K562 (cell line): Measurements from ENCODE around the gene CD22. TPM values are rescaled to one million over a fixed set of nuclear protein-coding genes. Genes with fewer than 3 reads are reported as not detected.
A peak's percentile ranks its signal among the peaks of the same experiment; 100 is the strongest.

ENCODE experiments used
- ATAC-seq: fragments of 200-7000 bp; cut with Tn5 transposase; 3 replicates; pipeline ENCODE4 v1.9.1; 2020; ENCODE audit warnings: moderate library complexity
- BruUV-seq: library from RNA; stranded (reverse); fragments of 400-500 nt; replicated peaks from 2 replicates; lab custom pipeline; 2021; lab: Mats Ljungman, UMichigan
- CTCF ChIA-PET: fragments of 300-600 bp; formaldehyde crosslinking; extraction: SDS; loops from one replicate; lab custom pipeline; 2021; ENCODE audit warnings: low intra/inter-chr PET ratio; lab: Yijun Ruan, JAX
- POLR2A ChIA-PET: fragments of 300-600, 350-650 bp; sonication (Branson Sonifier 250); formaldehyde crosslinking; extraction: SDS; loops from one replicate; lab custom pipeline; 2021; ENCODE audit warnings: antibody characterized with exemption, inconsistent platforms; lab: Yijun Ruan, JAX
- DNase-seq, 4 experiments: peaks; one replicate each; pipeline versions ENCODE4 v3.0.0 to v3.0.0-alpha.2; 2011 to 2018; ENCODE audit warnings: low spot score in 3 of 4, mixed read lengths in 3 of 4; ENCODE audit errors: extremely low read depth in 1 of 4
- FAIRE-seq: peaks from 2 replicates; lab custom pipeline; 2011; peaks lifted over from hg19 to GRCh38; lab: Jason Lieb, UNC
- H2AFZ ChIP-seq: 2 replicates; pipeline ENCODE4 v1.6.0; 2011; ENCODE audit warnings: low read depth, low read length, control low read depth, inconsistent platforms
- H3K27ac ChIP-seq: fragments of 200-600 bp; 3 replicates; pipeline ENCODE4 v1.8.0; 2011; ENCODE audit warnings: low read depth, mild to moderate bottlenecking, control low read depth, inconsistent platforms, low read length, moderate library complexity, mixed read lengths; ENCODE audit errors: extremely low read depth
- H3K27me3 ChIP-seq, 2 experiments: fragments of 300-600 bp in 1 of 2; 2 replicates in 1 of 2; 3 replicates in 1 of 2; pipeline versions ENCODE4 v1.6.0 to v1.8.0; 2011; ENCODE audit warnings: inconsistent platforms in 2 of 2, low read length in 2 of 2, mild to moderate bottlenecking in 1 of 2, mixed read lengths in 1 of 2, moderate library complexity in 1 of 2; ENCODE audit not compliant: control insufficient read depth in 2 of 2, insufficient read depth in 2 of 2
- H3K36me3 ChIP-seq: fragments of 300-600 bp; 3 replicates; pipeline ENCODE4 v1.8.0; 2011; ENCODE audit warnings: mild to moderate bottlenecking, low read length, inconsistent platforms; ENCODE audit not compliant: control insufficient read depth, insufficient read depth
- H3K4me1 ChIP-seq, 2 experiments: fragments of 200-600 bp in 1 of 2; replicated peaks in 1 of 2; 2 replicates in 1 of 2; 3 replicates in 1 of 2; pipeline versions ENCODE4 v1.5.1 to v1.8.0; 2011; ENCODE audit warnings: inconsistent platforms in 2 of 2, low read length in 2 of 2, mild to moderate bottlenecking in 1 of 2, mixed read lengths in 1 of 2, moderate library complexity in 1 of 2; ENCODE audit not compliant: control insufficient read depth in 2 of 2, insufficient read depth in 2 of 2
- H3K4me2 ChIP-seq: 2 replicates; pipeline ENCODE4 v1.6.1; 2011; ENCODE audit warnings: low read length, control low read depth, inconsistent platforms, mixed read lengths; ENCODE audit not compliant: insufficient read depth
- H3K4me3 ChIP-seq: fragments of 200-600 bp; sonication (generic), shearing (Covaris generic); 2 replicates; pipeline ENCODE4 v1.5.1; 2016; ENCODE audit warnings: control low read depth, inconsistent platforms
- H3K79me2 ChIP-seq: fragments of 200-600 bp; 3 replicates; pipeline ENCODE4 v1.8.0; 2011; ENCODE audit warnings: low read length, inconsistent platforms; ENCODE audit not compliant: control insufficient read depth, insufficient read depth
- H3K9ac ChIP-seq, 2 experiments: 2 replicates each; pipeline versions ENCODE4 v1.6.0 to v1.6.1; 2011; ENCODE audit warnings: low read depth in 2 of 2, low read length in 2 of 2, control low read depth in 1 of 2, inconsistent platforms in 1 of 2, mild to moderate bottlenecking in 1 of 2, mixed read lengths in 1 of 2; ENCODE audit not compliant: insufficient read depth in 1 of 2
- H3K9me1 ChIP-seq: one replicate; pipeline ENCODE4 v1.6.0; 2011; ENCODE audit warnings: inconsistent platforms, mild to moderate bottlenecking, low read length, moderate library complexity; ENCODE audit not compliant: control insufficient read depth, insufficient read depth
- H3K9me3 ChIP-seq: replicated peaks from 2 replicates; pipeline ENCODE4 v1.5.1; 2011; ENCODE audit warnings: low read depth, low read length, inconsistent platforms; ENCODE audit not compliant: control insufficient read depth, insufficient read depth
- H4K20me1 ChIP-seq: replicated peaks from 2 replicates; pipeline ENCODE4 v1.6.1; 2011; ENCODE audit warnings: low read length, inconsistent platforms, mixed read lengths; ENCODE audit not compliant: control insufficient read depth, insufficient read depth
- CEBPG ChIP-seq, 3 experiments: fragments of 200-800 bp in 1 of 3; sonication (Bioruptor generic) in 1 of 3; sonication (generic) in 1 of 3; formaldehyde crosslinking in 1 of 3; IDR thresholded peaks in 2 of 3; conservative IDR thresholded peaks in 1 of 3; 2 replicates each; pipeline versions ENCODE4 v1.6.1 to v1.8.0; 2016 to 2022; ENCODE audit warnings: missing compliant biosample characterization in 2 of 3, missing genetic modification characterization in 2 of 3, mild to moderate bottlenecking in 1 of 3, missing genetic modification reagents in 1 of 3
- CSDE1 ChIP-seq, 2 experiments: fragments of 450-650 bp; IDR thresholded peaks; 2 replicates each; pipeline ENCODE4 v1.6.1; 2016; ENCODE audit warnings: mild to moderate bottlenecking in 1 of 2
- CTBP1 ChIP-seq: fragments of 450-650 bp; IDR thresholded peaks from 2 replicates; pipeline ENCODE4 v1.6.1; 2016; ENCODE audit warnings: borderline replicate concordance
- CXXC5 ChIP-seq: fragments of 250-450 bp; sonication (Bioruptor Pico); IDR thresholded peaks from 2 replicates; pipeline ENCODE4 v1.8.0; 2022; ENCODE audit warnings: inconsistent platforms, mild to moderate bottlenecking, moderate library complexity
- DIDO1 ChIP-seq: fragments of 450-650 bp; IDR thresholded peaks from 2 replicates; pipeline ENCODE4 v1.6.1; 2016; ENCODE audit warnings: low read depth, missing biosample characterization, missing genetic modification characterization
- EP300 ChIP-seq: IDR thresholded peaks from 2 replicates; pipeline ENCODE4 v1.6.1; 2012; ENCODE audit warnings: low read length, improper control_type of control experiment
- KLF10 ChIP-seq: fragments of 250-450 bp; sonication (Bioruptor Pico); IDR thresholded peaks from 2 replicates; pipeline ENCODE4 v1.6.1; 2021; ENCODE audit warnings: matching md5 sums
- L3MBTL2 ChIP-seq: fragments of 450-650 bp; IDR thresholded peaks from 2 replicates; pipeline ENCODE4 v1.6.1; 2016; ENCODE audit warnings: mild to moderate bottlenecking, moderate library complexity
- PYGO2 ChIP-seq: fragments of 450-650 bp; IDR thresholded peaks from 2 replicates; pipeline ENCODE4 v1.6.1; 2016; ENCODE audit warnings: mild to moderate bottlenecking, missing genetic modification characterization, moderate library complexity, missing compliant biosample characterization
- SMAD4 ChIP-seq: fragments of 250-450 bp; sonication (Bioruptor Pico); conservative IDR thresholded peaks from 2 replicates; pipeline ENCODE4 v1.8.0; 2021; ENCODE audit warnings: inconsistent platforms, mild to moderate bottlenecking, moderate library complexity
- TRIM24 ChIP-seq, 2 experiments: fragments of 450-650 bp; IDR thresholded peaks; 2 replicates each; pipeline ENCODE4 v1.6.1; 2016
- TSHZ1 ChIP-seq: fragments of 250-450 bp; sonication (Bioruptor Pico); IDR thresholded peaks from 2 replicates; pipeline ENCODE4 v1.4.0; 2020; ENCODE audit warnings: mild to moderate bottlenecking, moderate library complexity
- ZEB2 ChIP-seq: fragments of 450-650 bp; IDR thresholded peaks from 2 replicates; pipeline ENCODE4 v1.6.1; 2016
- ZNF589 ChIP-seq: fragments of 200-800 bp; sonication (Bioruptor generic); IDR thresholded peaks from 2 replicates; pipeline ENCODE4 v1.6.1; 2016; ENCODE audit warnings: low read depth, missing genetic modification characterization, missing compliant biosample characterization
- ZNF644 ChIP-seq: fragments of 200-800 bp; sonication (Bioruptor generic); IDR thresholded peaks from 2 replicates; pipeline ENCODE4 v1.6.1; 2016; ENCODE audit warnings: low read depth, missing genetic modification characterization, missing compliant biosample characterization
- WGBS: fragments of 100-300 bp; shearing (Covaris generic); methylation state at CpG from one replicate; pipeline ENCODE4 v1.1.6; 2016; ENCODE audit warnings: low coverage, mixed read lengths; ENCODE audit not compliant: insufficient coverage; ENCODE audit errors: missing lambda C conversion rate; 5-methylcytosine and 5-hydroxymethylcytosine counted together
- in situ Hi-C: fragments of 300-500 bp; cut with MboI; formaldehyde crosslinking; loops from 4 replicates; pipeline ENCODE4 v1.15.0; 2018; ENCODE audit warnings: inconsistent platforms, mixed read lengths
- intact Hi-C: fragments of 100-400 bp; cut with micrococcal nuclease; formaldehyde crosslinking; loops from 2 replicates; pipeline ENCODE4 v1.14.2; 2022
- polyA plus RNA-seq, 8 experiments: library from polyadenylated mRNA; depleted of rRNA in 4 of 8; stranded (reverse) in 5 of 8; unstranded in 3 of 8; fragments of >200 nt; fragmentation: Nextera tagmentation in 2 of 8; fragmentation: Illumina TruSeq in 1 of 8; extraction: Ambion mirVana in 2 of 8; extraction: Trizol in 1 of 8; gene quantifications; 2 replicates each; pipeline versions ENCODE4 v1.2.1 to v1.2.3, GENCODE V29; 2011 to 2014; ENCODE audit warnings: inconsistent platforms in 1 of 8, missing spikeins in 1 of 8
- total RNA-seq, 7 experiments: library from RNA; depleted of rRNA in 6 of 7; stranded (reverse); fragments of >200 nt in 6 of 7; fragmentation: Illumina TruSeq in 2 of 7; extraction: Trizol in 2 of 7; gene quantifications; 2 replicates each; pipeline versions ENCODE4 v1.2.1 to v1.2.3, GENCODE V29; 2011 to 2021; ENCODE audit warnings: low replicate concordance in 1 of 7
- TF ChIP-seq, protein P1 (sequence below): fragments of 450-650 bp; formaldehyde crosslinking; IDR thresholded peaks from 2 replicates; pipeline ENCODE4 v1.4.0; 2022; ENCODE audit warnings: mild to moderate bottlenecking, moderate library complexity
- TF ChIP-seq, protein P2 (sequence below), 2 experiments: fragments of 450-650 bp in 1 of 2; sonication (generic) in 1 of 2; formaldehyde crosslinking in 1 of 2; IDR thresholded peaks in 1 of 2; conservative IDR thresholded peaks in 1 of 2; 2 replicates each; pipeline versions ENCODE4 v1.6.1 to v1.8.1; 2016 to 2023; ENCODE audit warnings: mild to moderate bottlenecking in 2 of 2, moderate library complexity in 2 of 2, inconsistent platforms in 1 of 2, missing genetic modification reagents in 1 of 2

CD22 gene
- total and polyA plus RNA-seq, 9 of the 15 experiments (the other 6 are each of a cell fraction or from before 2014, with no cell fraction given) = 0.29 to 5.0 (median 3.5) TPM

DNA sequence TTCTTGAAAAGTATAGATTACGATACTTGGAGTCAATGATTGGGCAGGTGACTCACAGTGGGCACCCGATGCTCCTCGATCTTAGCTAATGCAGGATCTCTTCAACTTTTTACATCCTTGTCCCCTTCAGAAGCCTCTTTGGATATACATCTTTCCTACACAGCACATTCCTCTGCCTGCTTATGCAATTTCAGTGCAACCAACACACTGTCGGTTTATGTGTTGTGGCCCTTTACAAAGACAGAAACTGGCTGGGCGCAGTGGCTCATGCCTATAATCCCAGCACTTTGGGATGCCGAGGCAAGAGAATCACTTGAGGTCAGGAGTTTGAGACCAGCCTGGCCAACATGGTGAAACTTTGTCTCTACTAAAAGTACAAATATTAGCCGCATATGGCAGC lies 44.5 kb downstream of the CD22 start:
- Histone ChIP-seq H3K9me1 (no peaks in the 10 kb centered on the region), H3K27me3 (peaks cover 0 to 2% of the 10 kb centered on the region in 2 experiments; a peak in 1 of 5 replicates), H3K9me3 (no peaks in the 10 kb centered on the region), H3K9ac (no peak overlapping the region), H3K4me1 (peaks cover 6% of the 10 kb centered on the region in 2 experiments; a peak in 2 of 5 replicates), H3K4me2 (no peak overlapping the region; the same call in 1 of the 2 replicates), H3K27ac (no peak overlapping the region), H3K79me2 (no peaks in the 10 kb centered on the region)
- WGBS = 28% methylated on average over 7 of the region's 7 CpGs
- no TSS peak for BruUV-seq
- DNase-seq (no peak), ATAC-seq (peak; percentile 40; the same call in 2 of the 3 replicates)
- in situ Hi-C loops = no loop called here
- POLR2A ChIA-PET = interaction anchor here (0.6 kb wide), 1 partner anchor 52 kb away, joined by 6 read pairs; no protein-coding TSS in a partner anchor
- TF ChIP-seq L3MBTL2 (peak; percentile 52), ZEB2 (0 out of 2 replicates have a peak, but pooled peaks have one; percentile 2), PYGO2 (tag) (0 out of 2 replicates have a peak, but pooled peaks have one; percentile 65), CSDE1 (IDR thresholded peaks at IDR 0.05) (no peak), CTBP1 (peak; percentile 62; the same call in 1 of the 2 replicates), TRIM24 (IDR thresholded peaks at IDR 0.05) (peak; percentile 31 to 64; a peak in 2 of 4 replicates), KLF10 (CRISPR knock-in tag) (no peak), CXXC5 (CRISPR knock-in tag) (peak; percentile 29; the same call in 1 of the 2 replicates), ZNF644 (tag) (0 out of 2 replicates have a peak, but pooled peaks have one; percentile 29), ZNF589 (peak; percentile 44; the same call in 1 of the 2 replicates), CEBPG (CRISPR knock-in tag; IDR thresholded peaks at IDR 0.05) (peak; percentile 72), CEBPG (tag; conservative IDR thresholded peaks at IDR 0.05 in 1 of 2, IDR thresholded peaks at IDR 0.05 in 1 of 2) (peak; percentile 27 to 83; a peak in 3 of 4 replicates), SMAD4 (CRISPR knock-in tag) (peak; percentile 68; the same call in 1 of the 2 replicates), TSHZ1 (no peak), EP300 (peak; percentile 28; the same call in 1 of the 2 replicates), DIDO1 (tag) (no peak)
- TF ChIP-seq, protein P1, sequence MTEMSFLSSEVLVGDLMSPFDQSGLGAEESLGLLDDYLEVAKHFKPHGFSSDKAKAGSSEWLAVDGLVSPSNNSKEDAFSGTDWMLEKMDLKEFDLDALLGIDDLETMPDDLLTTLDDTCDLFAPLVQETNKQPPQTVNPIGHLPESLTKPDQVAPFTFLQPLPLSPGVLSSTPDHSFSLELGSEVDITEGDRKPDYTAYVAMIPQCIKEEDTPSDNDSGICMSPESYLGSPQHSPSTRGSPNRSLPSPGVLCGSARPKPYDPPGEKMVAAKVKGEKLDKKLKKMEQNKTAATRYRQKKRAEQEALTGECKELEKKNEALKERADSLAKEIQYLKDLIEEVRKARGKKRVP (CRISPR knock-in tag) = peak; percentile 74; the same call in 1 of the 2 replicates
- TF ChIP-seq, protein P2, sequence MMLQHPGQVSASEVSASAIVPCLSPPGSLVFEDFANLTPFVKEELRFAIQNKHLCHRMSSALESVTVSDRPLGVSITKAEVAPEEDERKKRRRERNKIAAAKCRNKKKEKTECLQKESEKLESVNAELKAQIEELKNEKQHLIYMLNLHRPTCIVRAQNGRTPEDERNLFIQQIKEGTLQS (IDR thresholded peaks at IDR 0.05) = peak; percentile 64; the same call in 1 of the 2 replicates
- TF ChIP-seq, protein P2 (CRISPR knock-in tag; conservative IDR thresholded peaks at IDR 0.05) = no peak
- TF ChIP-seq, all 486 proteins: peak for 13
- CTCF ChIA-PET = no interaction called here
- intact Hi-C loops = no loop called here
- H2AFZ ChIP-seq = no peak overlapping the region
- no peak for FAIRE-seq
- H3K36me3 ChIP-seq = no peaks in the 10 kb centered on the region
- no peak overlapping the region for H3K4me3 ChIP-seq
- H4K20me1 ChIP-seq = no peaks in the 10 kb centered on the region
